GM19452 (cell line): ENCODE measurements around the gene GPR137B.
"Not testable (repeated sequence)": the region's sequence is repeated elsewhere in the genome, so short reads cannot be mapped to it uniquely, and the experiment has no call there.

Experiments used
- ATAC-seq: cut with Tn5 transposase; IDR thresholded peaks from one replicate; pipeline ENCODE4 v1.9.1; 2021; ENCODE audit not compliant: unreplicated experiment

GPR137B gene

DNA sequence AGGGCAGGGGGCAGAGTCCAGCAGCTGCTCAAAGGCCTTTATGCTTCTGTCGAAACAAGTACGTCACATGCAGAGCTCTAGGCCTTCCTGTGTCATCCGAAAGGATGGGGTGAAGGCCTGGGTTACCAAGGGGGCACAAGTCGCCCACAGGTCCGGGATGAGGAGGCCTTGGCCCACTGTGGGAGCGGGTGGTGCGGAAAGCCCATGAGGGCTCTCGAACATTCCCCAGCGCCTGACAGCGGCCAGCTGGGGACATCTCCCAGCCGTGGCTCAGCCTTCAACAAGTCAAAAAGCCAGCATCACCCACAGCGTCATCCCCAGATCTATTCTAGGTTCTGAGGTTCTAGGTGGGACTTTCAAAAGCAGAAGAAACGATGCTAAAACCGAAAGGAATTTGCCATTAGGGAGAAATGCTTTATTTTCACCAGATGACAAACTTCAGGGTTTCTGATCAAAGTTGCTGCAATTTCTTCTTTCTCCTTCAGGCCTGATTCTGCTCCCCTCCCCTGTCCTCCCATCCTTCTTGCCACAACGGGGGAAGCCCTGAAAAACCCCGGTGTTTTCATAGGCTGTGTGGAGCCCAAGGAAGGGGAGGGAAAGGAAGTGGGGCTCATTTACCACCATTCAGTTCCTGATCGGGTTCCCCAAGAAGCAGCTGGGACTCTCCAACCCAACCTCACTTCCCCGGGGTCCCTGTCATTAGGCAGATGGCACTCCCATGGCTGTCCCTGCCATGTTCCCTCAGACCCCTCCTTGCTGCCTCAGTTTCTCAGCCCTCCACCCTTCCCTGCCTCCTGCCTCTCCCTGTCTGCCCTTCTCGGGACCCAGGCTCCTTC lies 17.6 kb downstream of the GPR137B start:
- peak; percentile 46 for ATAC-seq

GRCh38 chr1:236160540-236161127 lies 18.3 kb downstream of the GPR137B start:
- no peak for ATAC-seq

DNA sequence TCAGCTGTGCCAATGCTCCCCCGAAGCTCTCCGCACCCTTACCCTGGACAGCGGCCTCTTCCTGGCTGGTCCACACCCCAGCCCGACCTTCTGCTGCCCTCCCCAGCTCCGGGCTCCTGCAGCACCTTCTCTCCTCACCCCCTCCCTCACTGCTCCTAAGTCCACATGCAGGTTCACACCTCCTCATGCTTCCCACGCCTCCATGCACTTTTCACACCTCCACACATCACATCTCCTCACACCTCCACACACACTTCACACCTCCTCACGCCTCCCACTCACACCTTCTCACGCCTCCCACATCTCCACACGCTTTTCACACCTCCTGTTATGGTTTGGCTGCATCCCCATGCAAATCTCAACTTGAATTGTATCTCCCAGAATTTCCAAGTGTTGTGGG lies 18.9 kb downstream of the GPR137B start:
- no peak for ATAC-seq

DNA sequence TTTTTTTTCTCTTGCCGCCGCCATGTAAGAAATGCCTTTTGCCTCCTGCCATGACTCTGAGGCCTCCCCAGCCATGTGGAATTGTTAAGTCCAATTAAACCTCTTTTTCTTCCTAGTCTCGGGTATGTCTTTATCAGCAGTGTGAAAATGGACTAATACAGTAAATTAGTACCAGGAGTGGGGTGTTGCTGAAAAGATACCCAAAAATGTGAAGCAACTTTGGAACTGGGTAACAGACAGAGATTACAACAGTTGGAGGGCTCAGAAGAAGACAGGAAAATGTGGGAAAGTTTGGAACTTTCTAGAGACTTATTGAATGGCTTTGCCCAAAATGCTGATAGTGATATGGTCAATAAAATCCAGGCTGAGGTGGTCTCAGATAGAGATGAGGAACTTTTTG lies 19.4 kb downstream of the GPR137B start:
- not testable (repeated sequence) for ATAC-seq

DNA sequence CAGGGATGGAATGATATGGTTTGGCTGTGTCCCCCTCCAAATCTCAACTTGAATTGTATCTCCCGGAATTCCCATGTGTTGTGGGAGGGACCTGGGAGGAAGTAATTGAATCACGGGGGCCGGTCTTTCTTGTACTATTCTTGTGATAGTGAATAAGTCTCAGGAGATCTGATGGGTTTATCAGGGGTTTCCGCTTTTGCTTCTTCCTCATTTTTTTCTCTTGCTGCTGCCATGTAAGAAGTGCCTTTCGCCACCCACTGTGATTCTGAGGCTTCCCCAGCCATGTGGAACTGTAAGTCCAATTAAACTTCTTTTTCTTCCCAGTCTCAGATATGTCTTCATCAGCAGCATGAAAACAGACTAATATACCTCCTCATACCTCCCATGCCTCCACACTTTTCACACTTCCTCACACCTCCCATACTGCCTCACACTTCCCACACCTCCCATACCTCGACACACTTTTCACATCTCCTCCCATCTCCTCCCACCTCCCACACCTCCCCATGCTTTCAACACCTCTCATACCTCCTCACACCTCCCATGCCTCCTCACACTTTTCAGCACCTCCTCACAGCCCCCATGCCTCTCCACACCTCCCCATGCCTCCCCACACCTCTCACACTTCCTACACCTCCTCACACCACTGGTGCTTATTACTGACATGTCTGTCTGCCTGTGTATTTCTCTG lies 21.3 kb downstream of the GPR137B start:
- ATAC-seq = no peak

GRCh38 chr1:236164273-236164672 lies 21.9 kb downstream of the GPR137B start:
- no peak for ATAC-seq

DNA sequence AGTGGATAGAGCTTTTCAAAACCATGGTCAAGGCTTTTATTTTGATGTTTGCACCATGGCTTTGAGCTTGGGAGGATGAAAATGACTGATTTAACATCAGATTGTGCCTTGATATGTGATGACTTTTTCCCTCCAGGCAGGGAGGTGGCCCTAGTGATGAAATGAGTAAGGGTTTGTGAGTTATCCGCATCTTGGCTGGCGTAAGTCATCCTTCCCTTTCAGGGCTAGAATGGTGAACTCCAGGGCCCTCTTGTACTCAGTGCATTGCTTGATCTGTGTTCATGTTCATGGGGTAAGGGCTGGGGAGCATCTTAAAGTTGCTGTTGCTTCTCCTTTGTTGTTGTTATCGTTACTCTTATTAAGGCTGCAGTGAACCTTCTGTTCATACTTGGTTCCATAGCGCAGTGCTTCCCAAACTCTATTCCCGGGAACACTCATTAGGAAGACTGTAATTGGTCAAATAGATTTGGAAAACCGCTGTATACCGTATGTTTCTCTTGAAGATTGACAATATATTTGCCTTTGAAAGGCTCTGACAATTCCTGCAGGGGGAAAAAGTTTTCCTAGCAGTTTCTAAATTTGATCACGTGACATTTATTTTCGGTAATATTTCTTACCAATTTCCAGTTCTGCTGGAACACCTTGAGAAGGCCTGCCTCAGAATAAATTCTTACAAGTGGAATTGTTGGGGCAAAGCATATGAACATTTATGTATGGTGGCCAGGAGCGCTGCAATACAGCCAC lies 23.1 kb downstream of the GPR137B start:
- no peak for ATAC-seq

GRCh38 chr1:236166041-236166440 lies 23.7 kb downstream of the GPR137B start:
- no peak for ATAC-seq

DNA sequence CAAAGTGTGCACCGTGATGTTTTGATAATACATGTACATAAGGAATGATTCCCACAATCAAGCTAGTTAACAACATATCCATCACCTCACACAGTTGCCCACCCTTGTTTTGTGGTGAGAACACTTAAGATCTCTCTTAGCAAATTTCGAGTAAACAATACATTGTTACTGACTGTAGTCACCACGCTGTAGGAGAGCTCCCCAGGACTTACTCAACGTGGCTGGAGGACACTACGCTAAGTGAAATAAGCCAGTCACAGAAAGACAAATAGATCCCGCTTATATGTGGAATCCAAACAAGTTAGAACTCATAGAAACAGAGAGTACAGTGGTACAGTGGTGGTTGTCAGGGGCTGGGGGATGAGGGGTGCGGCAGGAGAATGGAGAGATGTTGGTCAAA lies 24.8 kb downstream of the GPR137B start:
- no peak for ATAC-seq

- no peak for ATAC-seq
Observed at GRCh38 chr1:236167578-236167977, 25.2 kb downstream of the GPR137B start.

DNA sequence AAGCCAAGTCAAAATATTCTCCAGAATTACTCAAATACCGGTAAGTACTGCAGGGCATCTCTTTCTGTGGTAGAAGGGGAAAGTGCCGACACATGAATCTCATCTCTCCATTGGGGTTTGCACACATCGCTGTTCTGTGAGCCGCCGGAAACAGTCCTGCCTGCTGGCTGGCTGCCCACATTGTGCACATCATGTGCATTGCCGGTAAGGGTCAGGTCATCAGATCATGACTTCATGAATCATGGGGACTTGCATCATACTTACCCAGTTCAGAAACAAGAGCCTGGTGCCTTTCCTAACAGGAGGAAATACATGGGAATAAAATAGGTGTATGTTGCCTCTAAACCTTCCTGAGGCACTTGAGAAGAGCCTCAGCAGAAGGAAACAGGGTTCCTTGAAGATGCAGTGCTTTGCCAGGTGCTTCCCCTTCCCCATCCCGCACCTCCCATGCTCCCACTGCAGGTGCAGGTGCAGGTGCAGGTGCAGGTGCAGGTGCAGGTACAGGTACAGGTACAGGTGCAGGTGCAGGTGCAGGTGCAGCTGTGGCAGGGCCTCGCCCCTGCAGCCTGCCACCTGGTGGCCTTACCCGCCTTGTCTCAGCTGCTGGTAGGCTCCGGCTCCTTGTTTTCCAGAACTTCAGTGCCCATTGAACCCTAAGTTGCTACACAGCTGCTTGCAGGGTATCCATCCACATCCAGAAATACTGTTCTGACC lies 26.5 kb downstream of the GPR137B start:
- no peak for ATAC-seq

DNA sequence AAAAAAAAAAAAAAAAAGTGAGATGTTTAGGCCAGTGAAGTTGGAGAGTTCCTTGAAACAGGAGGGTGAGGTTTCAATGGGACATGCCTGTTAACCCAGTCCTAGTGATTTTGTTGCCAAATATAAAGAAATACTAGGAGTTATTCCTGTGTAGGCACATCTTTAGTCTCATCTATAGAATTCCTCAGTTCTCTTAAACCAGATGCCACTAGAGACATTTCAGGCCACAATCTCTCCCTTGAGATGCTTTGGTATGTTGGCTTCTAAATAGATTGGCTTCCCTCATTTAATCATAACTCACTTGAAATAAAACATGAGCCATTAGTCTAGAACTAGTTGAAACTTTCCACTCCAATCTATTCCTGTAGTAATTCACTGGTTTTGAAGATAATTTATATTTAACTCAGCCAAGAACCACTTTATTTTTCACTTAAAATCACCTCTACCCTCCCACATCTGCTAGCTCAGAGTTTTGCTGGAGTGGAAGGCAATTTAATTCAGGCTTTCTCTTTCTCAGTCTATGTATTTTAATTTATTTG lies 29.8 kb downstream of the GPR137B start:
- no peak for ATAC-seq

- no peak for ATAC-seq
Observed at GRCh38 chr1:236173174-236173767, 30.9 kb downstream of the GPR137B start.

- no peak for ATAC-seq
Observed at GRCh38 chr1:236175642-236176336, 33.5 kb downstream of the GPR137B start.

GRCh38 chr1:236176337-236177336 lies 34.3 kb downstream of the GPR137B start:
- ATAC-seq = no peak

DNA sequence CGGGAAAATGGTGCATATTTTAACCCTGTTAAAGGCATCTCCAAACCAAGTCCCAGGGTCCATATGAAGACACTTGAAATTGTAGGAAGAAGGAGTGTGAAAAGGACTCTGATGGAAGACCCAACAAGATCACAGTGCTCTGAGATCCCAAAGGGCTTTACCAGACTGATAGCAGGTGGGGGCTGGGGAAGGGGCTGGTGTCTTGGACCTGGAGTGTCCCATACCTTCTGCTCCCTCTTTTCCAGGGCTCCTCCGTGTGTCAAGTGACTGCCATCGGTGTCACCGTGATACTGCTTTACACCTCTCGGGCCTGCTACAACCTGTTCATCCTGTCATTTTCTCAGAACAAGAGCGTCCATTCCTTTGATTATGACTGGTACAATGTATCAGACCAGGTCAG lies 37.3 kb downstream of the GPR137B start:
- no peak for ATAC-seq

GRCh38 chr1:236181059-236181458 lies 38.7 kb downstream of the GPR137B start:
- ATAC-seq = no peak

DNA sequence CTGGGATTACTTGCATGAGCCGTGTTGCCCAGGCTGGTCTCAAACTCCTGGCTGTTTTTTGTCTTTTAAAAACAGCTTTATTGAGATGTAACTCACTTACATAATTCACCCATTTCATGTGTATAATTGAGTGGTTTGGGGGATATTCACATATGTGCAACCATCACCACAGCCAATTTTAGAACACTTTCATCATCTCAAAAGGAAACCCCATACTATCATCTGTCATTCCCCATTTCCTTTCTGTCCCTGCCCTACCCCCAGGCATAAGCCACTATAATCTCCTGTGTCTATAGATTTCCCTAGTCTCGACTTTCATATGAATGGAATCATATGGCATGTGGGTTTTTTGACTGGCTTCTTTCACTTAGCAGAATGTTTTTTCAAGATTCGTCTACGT lies 43.3 kb downstream of the GPR137B start:
- ATAC-seq = no peak
